T-helper 2 cell treated with Interferon-gamma antibody and Interleukin-4, amounts not matched to agents 5 μg/mL and 100 μg/mL, for 36 hours (primary cell): ENCODE measurements around the gene SLC26A9.
"Not testable (repeated sequence)": the region's sequence is repeated elsewhere in the genome, so short reads cannot be mapped to it uniquely, and the experiment has no call there.

Experiments used
- DNase-seq: peaks from one replicate; pipeline ENCODE4 v3.0.0; 2021; ENCODE audit warnings: low spot score
- H3K27ac Mint-ChIP-seq: one replicate; pipeline ENCODE4 v1.8.0; 2021; ENCODE audit warnings: mild to moderate bottlenecking, mixed read lengths
- H3K27me3 Mint-ChIP-seq: one replicate; pipeline ENCODE4 v1.8.0; 2021; ENCODE audit warnings: low read depth, mixed read lengths
- H3K36me3 Mint-ChIP-seq: one replicate; pipeline ENCODE4 v1.8.0; 2021; ENCODE audit warnings: low read depth, mixed read lengths
- H3K4me1 Mint-ChIP-seq: one replicate; pipeline ENCODE4 v1.8.0; 2021; ENCODE audit warnings: low read depth, mixed read lengths
- H3K4me3 Mint-ChIP-seq: one replicate; pipeline ENCODE4 v1.8.0; 2022; ENCODE audit warnings: mild to moderate bottlenecking, moderate library complexity, mixed read lengths
- H3K9me3 Mint-ChIP-seq: one replicate; pipeline ENCODE4 v1.8.0; 2021; ENCODE audit warnings: mixed read lengths

The SLC26A9 gene

DNA sequence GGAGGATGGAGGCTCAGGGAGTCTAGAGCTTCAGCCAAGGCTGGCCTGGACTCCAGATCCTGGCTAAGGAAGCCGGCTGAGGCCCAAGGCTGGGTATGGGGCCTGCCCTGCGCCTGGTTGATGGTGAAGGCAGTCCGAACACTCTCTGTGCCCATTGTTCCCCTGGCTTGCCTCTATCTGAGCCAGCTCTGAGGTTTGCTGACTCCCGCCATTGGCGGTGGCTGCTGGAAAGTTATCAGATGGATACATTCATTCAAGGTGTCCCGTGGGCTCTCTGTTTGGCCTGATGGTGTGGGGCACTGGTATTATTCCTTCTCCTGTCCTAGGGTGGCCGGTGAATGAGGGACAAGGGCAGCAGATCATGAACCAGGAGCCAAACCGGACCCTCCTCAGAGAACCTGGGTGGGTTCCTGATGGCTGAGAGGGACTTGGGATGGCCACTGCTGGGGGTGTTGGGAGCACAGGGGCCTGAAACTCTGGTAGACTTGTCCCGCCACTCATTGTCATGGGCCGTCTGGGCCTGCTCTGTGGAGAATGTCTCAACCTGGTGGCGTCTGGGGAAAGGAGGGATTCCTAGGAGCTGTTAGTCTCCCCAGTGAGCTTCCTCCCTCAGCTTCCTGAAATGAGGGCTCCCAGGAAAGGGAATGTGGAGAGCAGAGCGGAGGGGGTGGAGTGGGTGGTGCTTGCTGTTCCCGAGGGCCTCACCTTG lies 22.2 kb downstream of the SLC26A9 start:
- no peaks in the 10 kb centered on the region for H3K36me3 Mint-ChIP-seq
- H3K27me3 Mint-ChIP-seq = no peaks in the 10 kb centered on the region
- H3K27ac Mint-ChIP-seq = no peak overlapping the region
- no peaks in the 10 kb centered on the region for H3K4me1 Mint-ChIP-seq
- no peak for DNase-seq
- no peaks in the 10 kb centered on the region for H3K9me3 Mint-ChIP-seq
- no peak overlapping the region for H3K4me3 Mint-ChIP-seq

DNA sequence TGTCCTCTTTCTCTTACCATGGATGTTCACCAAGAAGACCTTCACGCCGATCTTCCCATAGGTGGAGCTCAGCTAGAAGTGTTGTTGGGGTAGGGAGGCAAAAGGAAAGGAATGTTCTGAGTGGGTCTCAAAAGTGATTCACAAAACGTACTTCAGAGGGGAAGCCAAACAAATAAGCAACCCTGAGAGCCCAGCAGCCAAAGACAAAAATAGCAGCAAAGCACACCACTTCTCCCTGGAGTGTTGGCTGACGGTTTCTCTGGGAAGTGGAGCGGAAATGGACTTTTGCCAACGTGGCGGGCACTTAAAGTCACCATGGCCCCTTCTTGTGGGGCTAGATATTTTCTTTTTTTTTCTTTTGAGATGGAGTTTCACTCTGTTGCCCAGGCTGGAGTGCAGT lies 23.1 kb downstream of the SLC26A9 start:
- no peak for DNase-seq
- H3K27ac Mint-ChIP-seq = no peak overlapping the region
- H3K36me3 Mint-ChIP-seq = no peaks in the 10 kb centered on the region
- H3K4me3 Mint-ChIP-seq = no peak overlapping the region
- no peaks in the 10 kb centered on the region for H3K4me1 Mint-ChIP-seq
- H3K27me3 Mint-ChIP-seq = no peaks in the 10 kb centered on the region
- no peaks in the 10 kb centered on the region for H3K9me3 Mint-ChIP-seq

DNA sequence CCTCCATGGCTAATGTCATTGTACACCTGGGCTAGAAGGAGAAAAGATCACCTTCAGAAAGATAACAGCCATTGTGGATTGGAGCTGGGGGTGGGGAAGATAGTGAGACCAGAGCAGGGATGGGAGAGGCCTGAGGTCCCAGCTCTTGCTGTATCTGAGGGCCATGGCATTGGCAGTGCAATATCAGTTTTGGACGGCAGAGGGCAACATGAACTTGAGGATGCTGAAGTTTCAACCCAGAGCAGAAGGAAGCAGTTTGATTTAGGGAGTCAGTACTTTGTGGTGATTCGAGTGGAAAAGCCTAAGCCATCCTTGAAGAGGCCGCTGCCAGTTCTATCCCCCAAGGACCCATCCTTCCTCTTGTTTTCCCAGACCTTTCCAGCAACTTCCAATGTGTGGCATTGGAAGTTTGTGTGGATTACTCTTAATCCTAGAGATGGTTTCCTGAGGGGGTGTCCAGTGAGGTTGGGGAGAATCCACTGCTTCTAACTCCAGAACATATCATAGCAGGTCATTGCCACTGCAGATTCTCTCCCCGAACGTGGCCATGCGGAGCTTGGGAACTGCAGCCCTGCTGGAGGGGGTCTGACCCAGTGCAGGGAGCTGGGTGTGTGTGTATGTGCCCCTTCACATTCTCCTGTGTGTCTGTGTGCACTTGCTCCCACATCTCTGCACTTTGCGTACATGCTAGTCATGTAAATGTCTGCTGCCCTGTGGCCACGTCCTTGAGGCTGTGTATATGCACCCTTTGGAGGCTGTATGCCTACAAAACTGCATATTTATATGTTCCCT lies 24.1 kb downstream of the SLC26A9 start:
- Mint-ChIP-seq H3K36me3 (no peaks in the 10 kb centered on the region), H3K4me1 (no peaks in the 10 kb centered on the region), H3K27ac (no peak overlapping the region), H3K27me3 (no peaks in the 10 kb centered on the region), H3K4me3 (no peak overlapping the region), H3K9me3 (no peaks in the 10 kb centered on the region)
- peak; percentile 51 for DNase-seq

DNA sequence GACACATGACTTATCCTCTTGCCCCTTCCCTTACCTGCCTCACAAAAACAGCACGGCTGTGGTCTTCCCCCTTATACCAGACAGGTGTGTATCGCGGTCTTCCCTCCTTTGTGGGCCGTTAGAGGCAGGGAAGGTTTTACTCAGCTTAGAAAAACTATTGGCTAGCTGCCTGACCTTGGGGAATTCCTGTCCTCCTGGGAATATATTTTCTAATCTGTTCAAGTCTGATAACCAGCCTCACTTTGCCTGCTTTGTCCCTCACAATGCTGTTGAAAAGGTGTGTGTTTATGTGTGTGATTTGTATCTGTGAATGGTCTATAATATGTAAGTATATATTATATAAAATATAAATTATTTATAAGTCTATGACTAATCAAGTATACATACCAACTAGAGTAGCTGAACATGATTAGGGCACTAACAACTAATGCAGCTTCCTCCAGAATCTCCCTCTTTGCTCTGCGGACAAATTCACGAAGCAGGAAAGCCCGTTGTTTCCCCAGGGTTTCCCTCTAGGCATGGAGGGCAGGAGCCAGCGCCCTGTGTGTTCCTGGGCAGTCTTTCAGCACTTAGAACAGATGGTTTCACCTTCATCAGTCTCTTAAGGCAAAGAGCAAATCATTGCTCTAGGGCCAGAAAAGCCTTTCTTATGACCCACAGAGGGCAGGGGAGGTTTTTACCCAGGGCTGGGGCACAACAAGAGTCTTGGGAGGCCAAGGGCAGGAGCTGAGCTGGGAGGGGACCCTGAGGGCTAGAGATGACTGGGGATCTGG lies 25.6 kb downstream of the SLC26A9 start:
- DNase-seq = no peak
- no peaks in the 10 kb centered on the region for H3K4me1 Mint-ChIP-seq
- no peak overlapping the region for H3K27ac Mint-ChIP-seq
- H3K36me3 Mint-ChIP-seq = no peaks in the 10 kb centered on the region
- H3K27me3 Mint-ChIP-seq = peaks cover 4% of the 10 kb centered on the region
- no peak overlapping the region for H3K4me3 Mint-ChIP-seq
- no peaks in the 10 kb centered on the region for H3K9me3 Mint-ChIP-seq

DNA sequence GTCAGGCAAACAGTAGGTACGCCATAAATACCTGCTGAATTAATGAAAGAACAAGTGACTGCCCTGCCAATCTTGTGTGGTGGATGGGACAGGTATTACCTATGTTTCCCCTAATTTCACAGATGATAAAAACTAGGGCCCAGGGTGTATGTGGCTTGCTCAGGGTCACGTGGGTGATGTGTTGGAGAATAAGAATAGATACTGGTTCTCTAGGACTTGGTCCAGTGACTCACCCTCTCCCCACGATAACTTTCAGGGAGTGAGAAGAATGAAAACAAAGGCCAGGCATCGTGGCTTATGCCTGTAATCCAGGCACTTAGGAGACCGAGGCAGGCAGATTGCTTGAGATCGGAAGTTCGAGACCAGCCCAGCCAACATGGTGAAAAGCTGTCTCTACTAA lies 26.7 kb downstream of the SLC26A9 start:
- no peaks in the 10 kb centered on the region for H3K9me3 Mint-ChIP-seq
- peaks cover 11% of the 10 kb centered on the region for H3K27me3 Mint-ChIP-seq
- no peak overlapping the region for H3K27ac Mint-ChIP-seq
- H3K36me3 Mint-ChIP-seq = no peaks in the 10 kb centered on the region
- no peak overlapping the region for H3K4me3 Mint-ChIP-seq
- H3K4me1 Mint-ChIP-seq = no peaks in the 10 kb centered on the region
- no peak for DNase-seq

DNA sequence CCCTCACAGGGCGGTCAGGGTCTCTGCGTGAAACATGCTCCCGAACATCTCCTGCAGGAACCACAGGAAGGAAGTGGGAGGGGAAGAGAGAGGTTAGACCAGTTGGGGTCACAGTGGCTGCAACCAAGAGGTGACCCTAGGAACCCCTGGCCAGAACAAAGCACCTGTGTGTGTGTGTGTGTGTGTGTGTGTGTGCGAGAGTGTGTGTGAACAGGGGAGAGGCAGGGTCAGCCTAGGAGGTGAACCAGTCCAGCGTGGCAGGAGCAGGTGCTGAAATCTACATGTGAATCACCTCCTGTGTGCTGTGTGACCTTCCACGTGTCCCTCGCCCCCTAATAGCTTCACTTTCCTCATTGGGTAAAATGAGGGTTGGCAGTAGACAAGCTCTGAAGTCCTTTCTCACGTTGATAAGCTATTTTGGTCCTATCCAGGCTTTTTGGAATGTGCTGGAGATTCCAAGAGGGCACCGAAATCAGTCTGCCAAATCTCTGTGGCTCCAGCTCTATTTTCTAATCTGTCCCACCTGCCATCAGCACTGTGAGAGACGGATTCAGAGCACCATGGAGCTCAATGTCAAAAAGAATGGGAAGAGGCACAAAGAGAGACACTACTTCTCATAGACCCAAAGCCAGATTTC lies 27.8 kb downstream of the SLC26A9 start:
- Mint-ChIP-seq H3K27ac (no peak overlapping the region), H3K4me3 (no peak overlapping the region), H3K9me3 (no peaks in the 10 kb centered on the region), H3K36me3 (no peaks in the 10 kb centered on the region), H3K27me3 (peaks cover 16% of the 10 kb centered on the region), H3K4me1 (no peaks in the 10 kb centered on the region)
- DNase-seq = no peak

DNA sequence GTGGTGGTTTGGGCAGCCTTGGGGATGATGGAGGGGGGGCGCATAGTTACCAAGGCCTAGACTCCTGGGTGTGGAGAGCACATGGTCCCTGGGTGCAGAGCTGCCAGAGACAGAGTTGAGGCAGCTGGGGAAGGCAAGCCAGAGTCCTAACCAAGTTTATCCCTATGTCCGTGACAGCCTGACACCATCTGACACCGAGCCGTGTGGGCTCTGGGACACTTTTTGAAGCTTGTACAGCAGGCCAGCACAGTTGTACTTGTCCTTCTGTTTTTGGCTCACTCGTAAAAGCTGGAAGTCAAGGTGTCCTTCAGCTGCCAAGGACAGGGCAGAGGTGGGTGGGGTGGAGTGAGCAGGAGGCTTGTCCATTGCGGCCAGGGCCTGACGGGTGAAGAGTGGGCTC lies 28.5 kb downstream of the SLC26A9 start:
- no peaks in the 10 kb centered on the region for H3K9me3 Mint-ChIP-seq

DNA sequence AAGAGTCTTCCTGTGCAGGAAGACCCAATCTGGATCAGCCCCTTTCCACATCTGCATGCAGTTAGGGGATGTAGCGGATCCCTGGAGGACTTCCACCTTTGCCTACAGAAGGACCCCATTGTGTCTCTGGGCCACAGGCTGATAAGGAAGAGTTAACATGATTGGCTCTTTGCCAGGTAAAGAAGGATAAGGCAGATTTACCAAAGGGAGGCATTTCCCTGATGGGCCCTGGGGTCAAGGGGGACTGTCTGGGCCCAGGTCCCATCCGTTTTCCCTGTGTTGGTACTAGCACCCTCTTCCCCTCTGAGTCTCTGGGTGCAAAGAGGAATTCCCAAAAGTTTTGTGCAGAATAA lies 29.1 kb downstream of the SLC26A9 start:
- Mint-ChIP-seq H3K27me3 (peaks cover 22% of the 10 kb centered on the region), H3K4me3 (no peak overlapping the region), H3K36me3 (no peaks in the 10 kb centered on the region), H3K9me3 (no peaks in the 10 kb centered on the region), H3K4me1 (no peaks in the 10 kb centered on the region), H3K27ac (no peak overlapping the region)
- no peak for DNase-seq

More for the DNA sequence above, 28.5 kb downstream of the SLC26A9 start:
- H3K27me3 Mint-ChIP-seq = peaks cover 16% of the 10 kb centered on the region
- H3K4me3 Mint-ChIP-seq = no peak overlapping the region
- H3K27ac Mint-ChIP-seq = no peak overlapping the region
- DNase-seq = no peak
- no peaks in the 10 kb centered on the region for H3K36me3 Mint-ChIP-seq
- no peaks in the 10 kb centered on the region for H3K4me1 Mint-ChIP-seq

DNA sequence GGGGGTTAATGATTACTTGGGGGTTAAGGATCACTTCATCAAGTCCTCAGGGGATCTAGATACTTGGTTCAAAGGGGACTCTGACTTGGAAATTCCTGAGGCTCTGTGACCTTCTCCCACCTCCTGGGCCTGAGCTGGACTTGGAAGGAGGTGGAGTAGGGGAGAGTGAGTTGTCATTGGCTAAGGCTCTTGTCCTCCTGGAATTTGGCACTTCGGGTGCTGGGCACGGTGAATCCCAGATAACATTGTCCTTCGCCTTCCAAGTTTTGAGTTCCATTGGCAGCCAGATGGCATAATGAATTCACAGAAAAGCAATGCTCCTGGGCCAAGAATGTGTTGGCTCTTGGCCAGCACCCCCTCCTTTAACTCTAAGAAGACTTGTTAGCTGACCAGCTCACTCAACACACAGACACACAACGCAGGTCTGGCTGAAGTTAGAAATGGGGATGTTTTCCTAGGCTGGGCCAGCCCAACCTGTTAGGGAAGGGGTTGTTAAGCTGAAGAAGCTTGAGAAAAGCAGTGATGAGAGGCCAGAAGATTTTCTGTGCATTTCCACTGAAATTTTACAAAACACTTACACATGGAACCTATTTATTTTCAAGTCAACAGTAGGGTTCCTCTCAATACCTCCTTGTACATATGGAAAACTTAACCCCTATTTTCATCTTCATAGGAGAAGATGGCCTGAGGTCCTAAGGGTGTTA lies 29.7 kb downstream of the SLC26A9 start:
- Mint-ChIP-seq H3K4me3 (no peak overlapping the region), H3K36me3 (no peaks in the 10 kb centered on the region), H3K27me3 (peaks cover 23% of the 10 kb centered on the region), H3K4me1 (no peaks in the 10 kb centered on the region), H3K27ac (no peak overlapping the region), H3K9me3 (no peaks in the 10 kb centered on the region)
- no peak for DNase-seq

DNA sequence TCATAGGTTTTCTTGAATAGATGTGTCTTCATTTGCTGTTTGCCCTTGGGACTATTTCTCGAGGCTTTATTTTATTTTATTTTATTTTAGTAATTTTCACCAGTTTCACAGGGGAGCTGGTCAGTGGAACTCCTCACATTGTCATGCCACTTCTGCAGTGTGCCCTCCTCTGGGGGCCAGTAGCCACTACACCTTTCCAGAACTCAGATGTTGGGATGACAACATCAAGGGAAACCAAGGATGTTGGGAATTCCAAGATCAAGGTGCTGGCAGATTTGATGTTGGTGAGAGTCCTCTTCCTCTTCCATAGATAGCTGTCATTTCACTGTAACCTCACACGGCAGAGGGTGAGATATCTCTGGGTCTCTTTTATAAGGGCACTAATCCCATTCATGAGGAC lies 35.5 kb downstream of the SLC26A9 start:
- no peaks in the 10 kb centered on the region for H3K36me3 Mint-ChIP-seq
- no peak for DNase-seq
- no peaks in the 10 kb centered on the region for H3K4me1 Mint-ChIP-seq
- no peaks in the 10 kb centered on the region for H3K9me3 Mint-ChIP-seq
- H3K27ac Mint-ChIP-seq = no peak overlapping the region
- peaks cover 29% of the 10 kb centered on the region for H3K27me3 Mint-ChIP-seq
- H3K4me3 Mint-ChIP-seq = no peak overlapping the region

DNA sequence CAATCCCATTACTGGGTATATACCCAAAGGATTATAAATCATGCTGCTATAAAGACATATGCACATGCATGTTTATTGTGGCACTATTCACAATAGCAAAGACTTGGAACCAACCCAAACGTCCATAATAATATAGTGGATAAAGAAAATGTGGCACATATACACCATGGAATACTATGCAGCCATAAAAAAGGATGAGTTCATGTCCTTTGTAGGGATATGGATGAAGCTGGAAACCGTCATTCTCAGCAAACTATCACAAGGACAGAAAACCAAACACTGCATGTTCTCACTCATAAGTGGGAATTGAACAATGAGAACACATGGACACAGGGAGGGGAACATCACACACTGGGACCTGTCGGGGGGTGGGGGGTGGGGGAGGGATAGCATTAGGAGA lies 38.2 kb downstream of the SLC26A9 start:
- not testable (repeated sequence) for H3K27ac Mint-ChIP-seq, H3K36me3 Mint-ChIP-seq, H3K9me3 Mint-ChIP-seq, DNase-seq, H3K4me1 Mint-ChIP-seq, H3K4me3 Mint-ChIP-seq
- H3K27me3 Mint-ChIP-seq = peaks cover 39% of the 10 kb centered on the region

DNA sequence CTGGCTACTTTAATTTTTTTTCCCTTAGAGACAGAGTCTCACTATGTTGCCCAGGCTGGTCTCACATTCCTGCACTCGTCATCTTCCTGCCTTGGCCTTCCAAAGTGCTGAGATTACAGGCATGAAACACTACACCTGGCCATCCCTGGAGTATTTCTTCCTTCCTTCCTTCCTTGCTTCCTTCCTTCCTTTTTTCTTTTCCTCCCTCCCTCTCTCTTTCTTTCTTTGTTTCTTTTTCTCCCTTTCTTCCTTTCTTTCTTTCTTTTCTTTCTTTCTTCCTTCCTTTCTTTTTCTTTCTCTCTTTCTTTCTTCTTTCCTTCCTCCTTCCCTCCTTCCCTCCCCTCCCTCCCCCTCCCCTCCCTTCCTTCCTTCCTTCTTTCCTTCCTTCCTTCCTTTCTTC lies 46.9 kb downstream of the SLC26A9 start:
- no peak for DNase-seq
- no peak overlapping the region for H3K4me3 Mint-ChIP-seq

DNA sequence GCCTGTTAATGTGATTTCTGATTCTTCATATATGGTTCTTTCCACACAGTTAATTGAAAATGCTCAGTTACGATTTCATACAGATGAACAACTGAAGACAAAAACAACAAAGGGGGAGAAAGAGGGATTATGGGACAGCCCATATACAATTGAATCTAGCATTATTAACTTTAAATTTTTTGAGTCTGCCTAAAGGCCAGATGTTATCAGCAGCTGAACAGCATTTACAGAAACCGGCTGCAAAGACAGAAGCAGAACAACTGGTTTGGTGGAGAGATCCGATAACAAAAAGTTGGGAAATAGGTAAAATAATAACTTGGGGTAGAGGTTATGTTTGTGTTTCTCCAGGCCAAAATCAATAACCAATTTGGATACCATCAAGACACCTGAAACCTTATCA lies 49.1 kb downstream of the SLC26A9 start:
- Mint-ChIP-seq H3K9me3 (peaks cover 37% of the 10 kb centered on the region), H3K27me3 (peaks cover 37% of the 10 kb centered on the region)
- not testable (repeated sequence) for H3K27ac Mint-ChIP-seq, H3K36me3 Mint-ChIP-seq, H3K4me3 Mint-ChIP-seq, DNase-seq, H3K4me1 Mint-ChIP-seq

More for the DNA sequence above, 46.9 kb downstream of the SLC26A9 start:
- Mint-ChIP-seq H3K27ac (no peak overlapping the region), H3K27me3 (peaks cover 39% of the 10 kb centered on the region), H3K9me3 (peaks cover 25% of the 10 kb centered on the region), H3K4me1 (peaks cover 2% of the 10 kb centered on the region), H3K36me3 (no peaks in the 10 kb centered on the region)
